Measurements from ENCODE around the gene GZMH.
"Not testable (repeated sequence)": the region's sequence is repeated elsewhere in the genome, so short reads cannot be mapped to it uniquely, and the experiment has no call there.

GZMH gene

DNA sequence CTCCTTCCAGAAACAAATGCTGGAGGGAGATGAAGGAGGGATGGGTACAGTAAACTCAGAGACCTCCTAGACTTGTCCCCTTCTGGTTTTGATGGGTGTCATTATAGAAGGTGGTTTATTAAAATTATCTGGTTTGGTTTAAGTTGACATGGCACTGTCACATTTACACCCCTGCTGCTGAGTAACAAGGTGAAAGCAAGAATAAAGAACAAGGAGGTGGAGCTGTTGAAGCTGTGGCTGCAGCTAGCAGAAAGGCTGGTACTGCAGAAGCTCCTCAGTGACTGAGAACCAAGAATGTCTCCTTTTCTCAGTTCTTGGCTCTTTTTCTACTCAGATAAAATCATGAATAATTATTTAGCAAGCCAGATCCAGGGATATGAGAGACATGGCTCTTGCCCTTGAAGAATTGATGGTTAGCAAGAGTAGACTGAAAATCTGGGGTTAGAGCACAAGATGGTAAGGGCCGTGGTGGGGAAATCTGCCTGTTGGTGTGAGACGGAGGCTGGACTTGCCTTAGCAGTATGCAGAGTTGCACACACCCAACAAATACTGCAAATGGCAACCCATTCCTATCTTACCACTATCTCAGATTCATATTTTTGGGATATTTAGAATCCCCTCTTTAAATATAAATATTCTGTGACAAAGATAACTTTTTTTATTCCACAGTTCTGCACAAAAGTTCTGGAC is at the start of gene GZMH:
Gene GZMH, minus strand, starts transcription at position 31 of the 690 bp plus-strand sequence. CDS start 72 bp downstream, outside the sequence.
- no peak for DNase-seq

DNA sequence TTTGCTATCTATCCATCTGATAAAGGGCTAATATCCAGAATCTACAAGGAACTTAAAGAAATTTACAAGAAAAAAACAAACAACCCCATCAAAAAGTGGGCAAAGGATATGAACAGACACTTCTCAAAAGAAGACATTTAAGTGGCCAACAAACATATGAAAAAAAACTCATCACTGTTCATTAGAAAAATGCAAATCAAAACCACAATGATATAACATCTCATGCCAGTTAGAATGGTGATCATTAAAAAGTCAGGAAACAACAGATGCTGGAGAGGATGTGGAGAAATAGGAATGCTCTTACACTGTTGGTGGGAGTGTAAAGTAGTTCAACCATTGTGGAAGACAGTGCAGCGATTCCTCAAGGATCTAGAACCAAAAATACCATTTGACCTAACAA is 38.9 kb upstream of the GZMH start:
- not testable (repeated sequence) for DNase-seq

DNA sequence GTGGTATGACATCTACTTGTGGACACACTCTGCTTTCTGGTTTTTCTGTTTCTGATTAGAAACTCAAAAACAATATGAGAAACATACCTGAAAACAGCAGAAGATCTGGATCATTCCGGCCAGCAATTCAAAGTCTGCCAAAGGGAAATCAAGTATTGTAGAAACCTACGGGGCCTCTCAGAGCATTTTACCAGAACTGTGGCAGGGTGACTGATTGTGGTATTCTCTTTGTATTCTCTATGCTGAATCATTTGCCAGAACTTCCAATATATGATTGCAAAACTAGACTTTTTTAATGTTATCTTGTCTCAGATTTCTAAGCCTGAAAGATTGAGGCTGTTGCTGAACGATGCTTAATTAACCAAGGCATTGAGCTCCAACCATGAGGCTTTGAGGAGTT is 30.4 kb upstream of the GZMH start:
- no peak for DNase-seq

GRCh38 chr14:24639270-24639669 is 29.8 kb upstream of the GZMH start:
- no peak for DNase-seq

DNA sequence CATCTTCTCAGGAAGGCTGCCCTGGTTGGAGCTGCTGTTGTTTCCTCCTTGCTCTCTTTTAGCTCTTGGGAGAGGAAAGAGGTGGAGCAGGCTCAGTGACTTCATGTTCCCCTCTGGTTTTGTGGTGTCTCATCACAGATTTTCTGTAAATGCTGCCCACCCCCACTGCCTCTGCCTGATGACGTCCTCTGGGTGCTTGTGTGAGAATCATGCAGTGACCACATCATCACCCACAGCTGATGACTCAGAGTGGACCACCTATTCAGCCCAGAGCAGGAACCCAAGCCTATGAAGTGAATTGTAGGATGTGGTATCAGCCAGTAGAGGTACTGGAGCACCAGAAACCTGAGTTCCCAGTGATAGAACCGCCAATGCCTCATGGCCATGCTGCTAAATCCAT is 24.7 kb upstream of the GZMH start, which contains the start of gene GZMB:
Gene GZMB, minus strand, starts transcription at position 33 of the 400 bp plus-strand sequence. Its CDS starts 30 bp downstream, at position 3.
- DNase-seq: no peak

DNA sequence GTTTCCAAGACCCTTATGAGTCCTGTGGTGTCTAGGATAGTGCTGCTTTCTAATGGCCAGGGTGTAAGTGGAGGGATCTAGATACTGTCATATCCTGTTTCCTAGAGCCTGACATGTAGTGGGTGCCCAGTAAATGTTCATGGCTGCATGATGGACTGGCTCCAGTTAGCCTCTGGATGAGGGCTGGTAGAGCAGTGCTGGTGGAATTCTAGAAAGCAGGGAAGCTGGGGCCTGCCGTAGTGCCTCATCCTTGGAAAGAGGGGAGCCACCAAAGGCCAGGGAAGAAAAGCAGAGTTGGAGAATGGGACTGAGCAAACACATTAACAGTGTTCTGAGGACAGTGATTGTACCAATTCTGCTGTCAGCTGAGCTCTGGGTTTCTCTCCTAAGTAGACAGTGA is 23.9 kb upstream of the GZMH start:
- no peak for DNase-seq

GRCh38 chr14:24632761-24633160 is 23.3 kb upstream of the GZMH start:
- no peak for DNase-seq

DNA sequence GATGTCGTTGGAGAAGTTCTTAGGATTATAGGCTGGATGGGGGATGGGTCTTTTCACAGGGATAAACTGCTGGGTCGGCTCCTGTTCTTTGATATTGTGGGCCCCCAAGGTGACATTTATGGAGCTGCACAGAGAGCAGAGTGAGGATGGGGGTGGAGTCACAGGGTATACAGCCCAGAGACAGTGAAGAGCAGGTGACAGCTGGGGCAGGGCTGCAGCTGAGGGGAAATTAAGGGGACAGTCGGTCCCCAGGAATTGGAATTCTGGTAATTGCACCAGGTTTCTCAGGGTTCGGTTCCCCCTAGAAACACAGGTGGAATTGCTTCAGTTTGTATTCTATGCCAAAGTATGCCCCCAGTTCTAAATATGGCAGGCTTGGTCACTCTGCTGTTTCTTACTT is 22.9 kb upstream of the GZMH start:
- no peak for DNase-seq

- DNase-seq: no peak
Observed at GRCh38 chr14:24631749-24632335, 22.4 kb upstream of the GZMH start.

DNA sequence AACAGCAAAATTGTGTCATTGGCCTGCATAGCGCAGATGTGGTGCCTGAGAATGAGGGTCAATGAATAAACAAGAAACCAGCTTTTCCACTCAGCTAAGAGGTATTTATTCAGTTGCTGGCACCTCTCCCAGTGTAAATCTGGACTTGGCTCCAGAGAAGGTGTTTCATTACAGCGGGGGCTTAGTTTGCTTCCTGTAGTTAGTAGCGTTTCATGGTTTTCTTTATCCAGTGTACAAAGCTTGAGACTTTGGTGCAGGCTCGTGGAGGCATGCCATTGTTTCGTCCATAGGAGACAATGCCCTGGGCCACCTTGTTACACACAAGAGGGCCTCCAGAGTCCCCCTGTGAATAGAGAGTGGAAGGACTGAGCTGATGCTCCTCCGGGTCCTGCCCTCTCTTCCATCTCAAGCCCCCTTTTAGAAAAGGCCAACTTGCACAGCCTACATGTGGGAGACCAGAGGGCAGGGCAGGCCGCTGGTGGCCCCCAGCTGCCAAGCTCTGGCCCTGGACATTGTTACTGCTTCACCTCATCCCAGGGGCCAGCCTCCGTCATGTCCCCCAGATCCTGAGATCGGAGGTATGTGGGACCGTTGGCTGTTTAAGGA is 21.5 kb upstream of the GZMH start:
- peak; percentile 59 for DNase-seq

DNA sequence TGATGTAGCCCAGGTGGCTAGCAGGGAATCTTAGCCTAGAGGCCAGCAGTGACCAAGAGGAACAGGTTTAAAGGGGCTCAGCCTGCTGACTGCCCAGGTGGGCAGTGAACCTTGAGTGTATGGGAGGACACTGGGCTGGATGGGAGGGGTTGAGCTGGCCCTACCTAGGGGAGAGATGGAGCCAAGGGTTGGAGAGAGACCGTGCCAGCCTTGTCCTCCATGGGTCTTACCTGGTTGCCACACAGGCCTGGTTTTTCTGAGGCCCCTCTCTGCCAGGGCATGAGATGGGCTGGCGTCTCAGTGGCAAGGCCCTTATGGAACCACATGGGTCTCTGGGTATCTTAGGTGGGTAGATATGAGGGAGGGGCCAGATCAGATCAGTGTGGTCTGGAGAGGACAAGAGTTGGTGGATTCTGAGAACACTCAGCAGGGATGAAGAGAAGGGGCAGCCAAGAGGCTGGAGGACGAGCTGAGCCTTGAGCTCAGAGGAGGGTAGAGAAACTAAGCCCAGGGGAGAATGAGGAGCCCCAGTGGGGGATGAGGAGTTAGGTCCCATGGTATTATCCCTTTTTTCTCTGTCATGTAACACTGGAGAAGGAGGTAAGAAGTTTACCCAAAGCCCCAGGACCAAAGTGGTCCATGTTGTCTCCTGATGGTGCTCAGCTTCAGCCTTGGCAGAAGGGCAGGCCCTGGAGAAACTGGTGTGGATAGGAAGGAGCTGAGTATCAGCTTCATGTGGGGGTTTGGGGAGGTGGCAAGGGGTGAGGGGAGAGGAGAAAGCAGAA is 20.8 kb upstream of the GZMH start:
- DNase-seq: no peak

DNA sequence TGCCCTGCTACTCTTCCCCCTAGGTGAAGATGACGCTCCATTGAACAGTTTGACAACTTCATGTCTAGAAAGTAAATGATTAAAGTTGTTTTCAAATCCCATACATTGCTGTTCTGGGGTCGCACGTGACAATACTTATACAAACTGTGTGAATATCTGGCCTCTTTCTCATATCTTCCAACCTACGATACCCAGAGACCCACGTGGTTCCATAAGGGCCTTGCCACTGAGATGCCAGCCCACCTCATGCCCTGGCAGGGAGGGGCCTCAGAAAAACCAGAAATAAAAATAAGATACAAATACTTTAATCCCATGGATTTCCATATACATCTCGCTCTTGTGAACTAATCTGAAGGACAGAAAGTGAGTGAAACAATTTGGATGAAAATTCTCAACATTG is 20.0 kb upstream of the GZMH start:
- DNase-seq: no peak

DNA sequence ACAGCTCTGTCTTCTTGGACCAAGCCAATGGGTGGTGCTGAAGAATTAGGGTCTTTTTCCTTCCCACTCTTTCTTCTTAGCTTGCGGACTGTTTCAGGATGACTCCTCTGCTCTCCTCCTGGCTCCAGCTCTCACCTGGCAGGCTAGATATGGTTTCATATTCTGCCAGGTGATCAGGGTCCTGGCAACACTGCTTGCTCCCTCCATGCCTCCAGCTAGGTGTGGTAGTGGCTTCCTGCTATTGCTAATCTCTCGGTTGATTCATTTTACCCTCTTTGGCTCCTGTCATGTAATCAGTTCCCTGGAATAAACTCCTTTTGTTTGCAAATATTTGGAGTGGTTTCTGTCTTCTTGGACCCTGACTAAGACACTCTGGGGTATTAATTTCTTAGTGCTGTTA is 4.3 kb upstream of the GZMH start:
- DNase-seq: no peak

- no peak for DNase-seq
Observed at GRCh38 chr14:24613241-24613640, 3.8 kb upstream of the GZMH start.

GRCh38 chr14:24612196-24612595 is 2.7 kb upstream of the GZMH start:
- peak; percentile 13 for DNase-seq

GRCh38 chr14:24607635-24608514 is 1.6 kb downstream of the GZMH start:
- DNase-seq: no peak

DNA sequence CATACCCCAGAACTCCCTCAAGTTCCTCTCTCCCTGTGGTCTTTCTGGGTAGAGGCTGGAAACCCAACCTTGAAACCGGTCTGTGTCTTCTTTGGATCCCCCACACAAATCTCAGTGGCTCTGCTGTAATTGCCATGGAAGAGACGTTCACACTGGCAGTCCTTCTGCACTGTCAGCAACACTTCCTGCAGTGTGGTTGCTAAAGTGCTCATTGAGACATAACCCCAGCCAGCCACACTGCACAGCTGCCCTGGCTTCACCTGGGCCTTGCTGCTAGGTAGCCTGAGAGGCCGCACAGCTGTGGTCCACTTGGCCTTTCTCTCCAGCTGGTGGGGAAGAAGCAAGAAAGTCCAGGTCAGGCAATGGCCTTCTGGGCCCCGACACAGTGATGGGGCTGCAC is 2.4 kb downstream of the GZMH start:
- DNase-seq: no peak

- DNase-seq: no peak
Observed at GRCh38 chr14:24606297-24606696, 3.2 kb downstream of the GZMH start.

- no peak for DNase-seq
Observed at GRCh38 chr14:24605435-24606190, 3.9 kb downstream of the GZMH start.

DNA sequence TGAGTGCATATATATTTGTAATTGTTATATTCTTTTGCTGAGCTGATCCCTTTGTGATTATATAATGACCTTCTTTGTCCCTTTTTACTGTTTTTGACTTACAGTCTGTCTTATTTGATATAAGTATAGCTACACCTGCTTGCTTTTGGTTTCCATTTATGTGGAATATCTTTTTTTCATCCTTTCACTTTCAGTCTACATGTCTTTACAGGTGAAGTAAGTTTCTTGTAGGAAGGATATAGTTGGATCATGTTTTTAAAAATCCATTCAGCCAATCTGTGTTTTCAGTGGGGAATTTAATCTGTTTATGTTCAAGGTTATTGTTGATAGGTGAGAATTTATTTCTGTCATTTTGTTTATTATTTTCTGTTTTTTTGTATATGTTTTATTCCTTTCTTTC is 12.1 kb downstream of the GZMH start:
- DNase-seq: no peak

DNA sequence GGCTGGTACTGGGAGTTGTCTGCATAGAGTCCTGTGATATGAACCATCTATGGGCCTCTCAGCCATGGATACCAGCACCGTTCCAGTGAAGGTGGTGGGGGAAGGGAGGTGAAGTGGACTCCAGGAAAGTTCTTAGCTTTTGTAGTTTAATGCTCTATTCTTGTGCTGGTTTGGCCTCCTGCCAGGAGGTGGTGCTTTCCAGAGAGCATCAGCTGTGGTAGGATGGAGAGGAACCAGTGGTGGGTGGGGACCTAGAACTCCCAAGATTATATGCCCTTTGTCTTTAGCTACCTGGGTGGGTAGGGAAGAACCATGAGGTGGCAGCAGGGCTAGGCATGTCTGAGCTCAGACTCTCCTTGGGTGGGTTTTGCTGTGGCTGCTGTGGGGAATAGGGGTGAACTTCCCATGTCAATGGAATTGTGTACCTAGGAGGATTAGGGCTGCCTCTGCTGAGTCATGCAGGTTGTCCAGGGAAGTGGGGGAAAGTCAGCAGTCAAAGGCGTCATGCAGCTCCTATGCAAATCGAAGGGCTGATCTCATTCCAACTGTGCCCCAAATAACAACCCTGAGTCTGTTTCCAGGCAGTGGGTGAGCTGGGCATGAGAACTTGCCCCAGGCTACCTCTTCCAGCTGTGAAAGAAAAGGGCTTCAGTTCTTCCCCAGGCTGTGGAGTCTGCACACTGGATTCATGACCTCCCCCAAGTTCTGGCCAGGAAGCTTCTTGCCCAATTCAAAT is 14.2 kb downstream of the GZMH start:
- no peak for DNase-seq

All from NCI-H510A (cell line).